HG03060 (cell line): ENCODE results near the gene MX1.

Experiments
- ATAC-seq: cut with Tn5 transposase; IDR thresholded peaks from one replicate; pipeline ENCODE4 v1.9.1; 2021; ENCODE audit warnings: low read depth, moderate number of reproducible peaks; ENCODE audit not compliant: unreplicated experiment

The MX1 gene

GRCh38 chr21:41425954-41426675, at the start of gene MX1:
Gene MX1, plus strand, starts transcription at chr21:41426239. Its CDS starts 5,832 bp downstream, at chr21:41432071.
- no peak for ATAC-seq

DNA sequence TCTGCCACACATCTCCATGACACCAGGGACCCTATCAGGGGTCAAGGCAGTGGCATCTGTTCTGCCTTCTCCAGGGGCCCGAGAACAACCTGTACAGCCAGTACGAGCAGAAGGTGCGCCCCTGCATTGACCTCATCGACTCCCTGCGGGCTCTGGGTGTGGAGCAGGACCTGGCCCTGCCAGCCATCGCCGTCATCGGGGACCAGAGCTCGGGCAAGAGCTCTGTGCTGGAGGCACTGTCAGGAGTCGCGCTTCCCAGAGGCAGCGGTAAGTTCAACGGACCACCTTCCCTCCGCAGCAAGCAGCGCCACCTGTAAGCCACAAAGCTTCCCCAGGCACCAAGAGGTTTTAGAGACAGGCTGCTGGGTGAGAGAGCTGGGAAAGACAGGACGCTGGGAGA, 48.3 kb upstream of the MX1 start:
- ATAC-seq = no peak

GRCh38 chr21:41378849-41379248, 47.2 kb upstream of the MX1 start:
- no peak for ATAC-seq

DNA sequence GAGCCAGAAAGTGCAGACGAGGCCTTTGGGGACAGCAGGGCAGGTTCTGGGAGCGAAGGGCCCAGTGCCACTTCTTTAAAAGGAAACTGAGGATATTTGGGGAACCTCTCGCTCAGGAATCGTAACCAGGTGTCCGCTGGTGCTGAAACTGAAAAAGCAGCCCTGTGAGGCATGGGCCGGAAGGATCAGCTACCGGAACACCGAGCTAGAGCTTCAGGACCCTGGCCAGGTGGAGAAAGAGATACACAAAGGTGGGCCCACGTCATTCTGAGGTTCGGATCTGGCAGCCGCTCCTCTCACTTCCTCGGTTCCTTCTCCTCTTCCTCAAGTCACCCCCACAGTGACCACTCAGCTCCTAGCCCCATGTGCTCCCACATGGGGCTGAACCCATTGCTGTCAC, 46.1 kb upstream of the MX1 start:
- no peak for ATAC-seq

GRCh38 chr21:41381731-41382130, 44.3 kb upstream of the MX1 start:
- ATAC-seq = no peak

- no peak for ATAC-seq
Observed at GRCh38 chr21:41387042-41387819, 38.8 kb upstream of the MX1 start.

GRCh38 chr21:41387824-41388223, 38.2 kb upstream of the MX1 start:
- no peak for ATAC-seq

DNA sequence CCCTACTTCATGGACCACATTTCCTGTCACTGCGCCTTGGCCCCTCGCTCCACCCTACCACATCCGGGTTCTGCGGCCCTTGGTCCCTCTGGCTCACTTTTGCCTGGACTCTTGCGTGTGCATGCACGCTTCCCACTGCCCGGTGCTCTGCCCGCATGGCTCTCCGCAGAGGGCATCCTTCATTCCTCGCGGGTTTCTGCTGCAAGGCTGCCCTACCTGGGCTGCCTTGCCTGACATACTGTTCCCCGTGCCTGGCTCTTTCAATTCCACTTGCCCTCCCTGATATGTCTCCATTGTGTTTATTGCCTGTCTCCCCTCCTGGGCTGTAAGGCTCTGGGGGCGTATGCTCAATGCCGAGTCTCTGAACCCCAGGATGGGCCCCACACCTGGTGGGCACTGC, 37.8 kb upstream of the MX1 start:
- no peak for ATAC-seq

DNA sequence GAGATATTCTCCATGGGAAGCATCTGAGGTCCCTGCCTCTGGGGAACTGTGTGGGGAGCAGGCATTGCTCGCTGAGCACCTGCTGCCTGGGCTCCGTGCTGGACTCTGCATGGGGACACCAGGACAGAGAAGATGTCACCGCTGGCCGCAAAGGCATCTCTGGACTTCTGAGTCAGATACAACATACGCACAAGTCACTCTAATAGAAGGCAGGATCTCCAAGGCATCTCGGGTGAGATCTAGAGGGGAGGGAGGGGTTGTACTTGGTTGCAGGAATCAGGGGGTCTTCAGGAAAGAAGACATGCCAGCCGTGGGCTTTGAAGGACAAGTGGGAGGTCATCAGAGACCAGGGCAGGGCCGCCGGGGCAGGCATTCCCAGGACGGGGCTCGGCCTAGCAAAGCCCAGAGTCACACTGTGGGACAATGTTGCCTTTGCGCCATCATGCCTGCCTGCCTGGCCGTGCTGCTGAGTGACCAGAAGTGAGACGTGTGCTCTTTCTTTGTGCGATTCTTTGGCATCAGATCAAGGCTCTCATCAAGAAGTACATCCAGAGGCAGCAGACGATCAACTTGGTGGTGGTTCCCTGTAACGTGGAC, 35.9 kb upstream of the MX1 start:
- no peak for ATAC-seq

DNA sequence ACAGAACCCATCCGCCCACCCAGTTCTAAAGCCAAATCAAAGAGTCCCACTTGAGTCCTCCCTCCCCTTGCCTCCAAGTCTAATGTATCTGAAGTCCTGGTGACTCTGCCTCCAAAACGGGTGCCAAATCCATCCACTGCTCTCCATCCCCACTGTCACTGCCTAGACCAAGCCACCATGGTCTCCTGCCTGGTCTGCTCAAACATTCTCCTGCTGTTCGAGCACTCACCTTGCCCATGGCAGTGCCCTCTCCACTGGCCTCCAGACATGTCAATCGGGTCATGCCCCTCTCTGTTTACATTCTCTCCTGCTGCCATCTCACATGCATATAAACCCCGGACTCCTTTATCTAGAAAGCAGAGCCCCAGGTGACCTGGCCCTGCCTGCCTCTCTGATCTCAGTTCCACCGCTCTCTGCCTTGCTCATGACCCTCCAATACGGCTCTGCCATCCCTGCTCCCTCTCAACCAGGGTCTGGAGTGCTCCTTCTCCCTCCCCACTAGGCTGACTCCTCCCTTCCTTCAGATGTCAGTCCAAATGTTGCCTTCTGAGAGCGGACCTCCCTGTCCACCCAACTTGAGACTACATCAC, 32.1 kb upstream of the MX1 start:
- ATAC-seq = no peak

- ATAC-seq = no peak
Observed at GRCh38 chr21:41396558-41397075, 29.4 kb upstream of the MX1 start.

GRCh38 chr21:41397471-41397891, 28.6 kb upstream of the MX1 start:
- ATAC-seq = no peak

GRCh38 chr21:41398251-41398650, 27.8 kb upstream of the MX1 start:
- no peak for ATAC-seq

GRCh38 chr21:41398831-41399230, 27.2 kb upstream of the MX1 start:
- ATAC-seq = no peak

- no peak for ATAC-seq
Observed at GRCh38 chr21:41399246-41399800, 26.7 kb upstream of the MX1 start.

DNA sequence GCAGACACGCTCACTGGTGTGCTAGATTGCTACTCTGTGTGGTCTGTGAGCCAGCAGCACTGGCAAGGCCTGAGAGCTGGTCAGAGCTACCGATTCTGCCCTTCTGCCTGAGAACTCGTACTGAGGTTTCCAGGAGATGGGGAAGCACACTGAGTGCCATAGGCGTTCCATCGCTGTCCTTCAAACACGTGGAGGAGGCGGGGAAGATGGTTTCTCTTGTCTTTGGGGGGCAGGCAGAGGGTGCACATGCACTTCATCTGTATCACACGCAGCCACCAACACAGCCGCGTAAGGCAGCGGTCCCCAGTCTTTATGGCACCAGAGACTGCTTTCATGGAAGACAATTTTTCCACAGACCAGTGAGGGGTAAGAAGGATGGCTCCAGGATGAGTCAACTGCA, 23.8 kb upstream of the MX1 start:
- no peak for ATAC-seq

DNA sequence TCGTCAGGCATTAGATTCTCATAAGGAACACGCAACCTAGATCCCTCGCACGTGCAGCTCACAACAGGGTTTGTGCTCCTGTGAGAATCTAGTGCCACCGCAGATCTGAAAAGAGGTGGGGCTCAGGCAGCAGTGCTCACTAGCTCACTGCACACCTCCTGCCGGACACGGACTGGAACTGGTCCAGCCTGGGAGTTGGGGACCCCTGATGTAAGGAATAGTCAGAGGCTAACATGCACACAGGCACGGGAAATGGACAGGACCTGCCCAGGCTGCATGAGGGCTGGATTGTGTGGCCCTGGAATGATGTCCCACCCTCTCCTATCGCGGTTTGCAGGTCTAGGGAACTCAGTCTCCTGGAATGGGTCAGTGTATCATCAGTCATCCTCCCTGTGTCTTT, 23.2 kb upstream of the MX1 start:
- ATAC-seq = no peak

DNA sequence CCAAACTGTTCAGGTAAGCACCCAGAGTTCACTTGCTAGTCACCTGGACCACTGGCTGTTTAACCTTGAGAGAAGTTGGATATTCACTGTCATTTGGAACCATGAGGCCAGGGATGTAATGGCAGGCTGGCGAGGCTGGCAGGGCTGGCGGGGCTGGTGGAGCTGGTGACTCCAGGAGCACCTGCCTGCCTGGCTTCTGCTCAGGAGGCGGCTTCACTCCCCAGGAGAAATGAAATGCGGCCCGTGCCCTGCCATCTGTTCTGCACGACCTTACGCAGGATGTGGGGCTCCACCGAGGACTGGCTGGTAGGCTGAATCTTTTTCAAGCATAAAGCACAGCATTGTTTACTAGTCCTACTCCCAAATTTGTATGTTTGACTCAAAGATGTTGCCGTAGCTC, 22.7 kb upstream of the MX1 start:
- ATAC-seq = no peak

DNA sequence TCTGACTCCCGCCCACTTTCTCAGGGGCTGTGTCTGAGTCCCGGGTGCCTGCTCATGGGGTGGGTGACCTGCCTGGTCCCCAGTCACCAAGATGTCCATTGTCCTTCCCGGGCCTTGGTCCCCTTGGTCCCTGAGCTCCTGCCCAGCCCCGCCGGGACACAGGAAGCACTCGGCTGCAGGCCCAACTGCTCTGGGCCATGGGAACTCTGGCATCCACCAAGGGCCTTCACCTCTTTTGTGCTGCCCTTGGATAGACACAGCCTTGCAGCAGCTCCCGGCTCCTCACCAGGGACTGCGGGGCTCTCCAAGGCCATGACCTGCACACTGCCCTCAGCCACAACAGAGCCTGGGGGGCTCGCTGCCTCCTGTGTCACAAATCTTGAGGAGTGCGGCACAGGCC, 22.1 kb upstream of the MX1 start:
- no peak for ATAC-seq

DNA sequence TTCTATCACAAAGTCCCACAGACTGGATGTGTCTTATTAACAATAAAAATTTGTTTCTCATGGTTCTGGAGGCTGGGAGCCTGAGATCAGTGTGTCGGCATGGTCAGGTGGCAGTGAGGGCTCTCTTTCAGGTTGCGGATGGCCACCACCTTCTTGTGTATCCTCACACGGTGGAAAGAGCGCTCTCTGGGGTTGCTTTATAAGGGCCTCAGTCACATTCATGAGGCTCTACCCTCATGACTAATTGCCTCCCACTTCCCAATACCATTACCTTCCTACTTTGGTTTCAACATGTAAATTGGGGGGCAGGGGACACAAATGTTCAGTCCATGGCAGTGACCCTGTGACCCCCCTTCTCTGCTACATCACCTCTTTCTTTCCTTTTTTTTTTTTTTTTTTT, 20.7 kb upstream of the MX1 start:
- no peak for ATAC-seq

DNA sequence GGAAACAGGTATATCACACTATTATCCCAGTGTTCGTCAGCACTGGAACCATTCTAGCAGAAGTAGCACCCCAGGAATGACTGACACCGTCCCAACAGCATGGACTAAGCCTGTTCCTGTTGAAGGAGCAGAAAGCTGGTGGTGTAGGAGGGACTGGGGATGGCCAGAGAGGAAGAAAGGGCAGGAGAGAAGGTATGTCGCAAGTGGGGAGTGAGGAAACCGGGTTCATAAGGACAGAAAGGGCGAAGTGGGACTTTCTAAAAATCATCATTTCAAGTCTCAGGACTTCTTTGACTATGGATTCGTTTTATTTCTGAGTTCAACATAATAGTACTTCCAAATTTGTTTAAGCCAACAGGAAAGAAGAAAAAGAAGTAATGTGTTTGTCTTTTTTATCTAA, 19.7 kb upstream of the MX1 start:
- no peak for ATAC-seq
